Coronary artery (tissue), 2 donors: ENCODE measurements around the gene TGFBR3.

Source experiments
- DNase-seq: peaks from one replicate; pipeline ENCODE4 v3.0.0-alpha.2; 2017; ENCODE audit warnings: low spot score
- H3K27ac ChIP-seq, 2 donors: fragments of 200-600 bp; sonication (generic); one replicate each; pipeline ENCODE4 v1.5.1; 2016 to 2019
- H3K4me3 ChIP-seq: fragments of 200-600 bp; sonication (generic); 2 replicates; pipeline ENCODE4 v1.5.1; 2016; ENCODE audit warnings: mild to moderate bottlenecking, moderate library complexity
- TF ChIP-seq, protein P1 (sequence below): fragments of 200-600 bp; sonication (generic); IDR thresholded peaks from one replicate; pipeline ENCODE4 v1.5.1; 2019; ENCODE audit warnings: antibody characterized with exemption

TGFBR3 gene

DNA sequence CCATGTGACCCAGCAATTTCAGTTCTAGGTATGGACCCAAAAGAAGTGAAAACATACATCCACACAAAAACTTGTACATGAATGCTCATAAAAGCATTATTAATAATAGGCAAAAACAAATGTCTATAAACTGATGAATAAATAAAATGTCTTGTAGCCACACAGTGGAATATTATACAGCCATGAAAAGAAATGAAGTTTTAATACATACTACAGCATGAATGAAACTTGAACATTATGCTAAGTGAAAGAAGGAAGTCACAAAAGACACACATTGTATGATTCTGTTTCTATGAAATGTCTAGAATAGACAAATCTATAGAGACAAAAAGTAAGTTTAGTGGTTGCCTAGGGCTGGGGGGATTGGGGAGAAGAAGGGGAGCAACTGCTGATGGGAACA, 255.1 kb downstream of the TGFBR3 start:
- TF ChIP-seq, protein P1, sequence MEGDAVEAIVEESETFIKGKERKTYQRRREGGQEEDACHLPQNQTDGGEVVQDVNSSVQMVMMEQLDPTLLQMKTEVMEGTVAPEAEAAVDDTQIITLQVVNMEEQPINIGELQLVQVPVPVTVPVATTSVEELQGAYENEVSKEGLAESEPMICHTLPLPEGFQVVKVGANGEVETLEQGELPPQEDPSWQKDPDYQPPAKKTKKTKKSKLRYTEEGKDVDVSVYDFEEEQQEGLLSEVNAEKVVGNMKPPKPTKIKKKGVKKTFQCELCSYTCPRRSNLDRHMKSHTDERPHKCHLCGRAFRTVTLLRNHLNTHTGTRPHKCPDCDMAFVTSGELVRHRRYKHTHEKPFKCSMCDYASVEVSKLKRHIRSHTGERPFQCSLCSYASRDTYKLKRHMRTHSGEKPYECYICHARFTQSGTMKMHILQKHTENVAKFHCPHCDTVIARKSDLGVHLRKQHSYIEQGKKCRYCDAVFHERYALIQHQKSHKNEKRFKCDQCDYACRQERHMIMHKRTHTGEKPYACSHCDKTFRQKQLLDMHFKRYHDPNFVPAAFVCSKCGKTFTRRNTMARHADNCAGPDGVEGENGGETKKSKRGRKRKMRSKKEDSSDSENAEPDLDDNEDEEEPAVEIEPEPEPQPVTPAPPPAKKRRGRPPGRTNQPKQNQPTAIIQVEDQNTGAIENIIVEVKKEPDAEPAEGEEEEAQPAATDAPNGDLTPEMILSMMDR, result no peak
- no peak for DNase-seq
- Histone ChIP-seq H3K27ac (no peak overlapping the region), H3K4me3 (no peak overlapping the region)
